IPS-11a (cell line): ENCODE results near the gene RARRES2.

Source experiments
- H3K4me3 ChIP-seq: one replicate; pipeline ENCODE4 v1.5.1; 2013; ENCODE audit warnings: low read depth, low read length, control low read depth

Gene RARRES2

GRCh38 chr7:150339409-150339809 lies 2.0 kb downstream of the RARRES2 start:
- H3K4me3 ChIP-seq: peak overlapping the region; percentile 66

GRCh38 chr7:150338166-150338829 lies 3.1 kb downstream of the RARRES2 start:
- no peak overlapping the region for H3K4me3 ChIP-seq

- H3K4me3 ChIP-seq: no peak overlapping the region
Observed at GRCh38 chr7:150337659-150338081, 3.8 kb downstream of the RARRES2 start.

GRCh38 chr7:150337179-150337578 lies 4.2 kb downstream of the RARRES2 start:
- no peak overlapping the region for H3K4me3 ChIP-seq

- no peak overlapping the region for H3K4me3 ChIP-seq
Observed at GRCh38 chr7:150336746-150337145, 4.7 kb downstream of the RARRES2 start.

- H3K4me3 ChIP-seq: no peak overlapping the region
Observed at GRCh38 chr7:150335774-150336112, 5.7 kb downstream of the RARRES2 start.

- H3K4me3 ChIP-seq: no peak overlapping the region
Observed at GRCh38 chr7:150335108-150335773, 6.2 kb downstream of the RARRES2 start.

GRCh38 chr7:150334108-150334507 lies 7.3 kb downstream of the RARRES2 start:
- no peak overlapping the region for H3K4me3 ChIP-seq

- no peak overlapping the region for H3K4me3 ChIP-seq
Observed at GRCh38 chr7:150333659-150334058, 7.8 kb downstream of the RARRES2 start.

GRCh38 chr7:150332852-150333635 lies 8.4 kb downstream of the RARRES2 start:
- H3K4me3 ChIP-seq: no peak overlapping the region

- H3K4me3 ChIP-seq: no peak overlapping the region
Observed at GRCh38 chr7:150330211-150330885, 11.1 kb downstream of the RARRES2 start.

GRCh38 chr7:150329331-150330120 lies 11.9 kb downstream of the RARRES2 start:
- H3K4me3 ChIP-seq: no peak overlapping the region

GRCh38 chr7:150327308-150327707 lies 14.1 kb downstream of the RARRES2 start:
- no peak overlapping the region for H3K4me3 ChIP-seq

- no peak overlapping the region for H3K4me3 ChIP-seq
Observed at GRCh38 chr7:150326657-150327268, 14.7 kb downstream of the RARRES2 start.

GRCh38 chr7:150325901-150326300 lies 15.5 kb downstream of the RARRES2 start:
- H3K4me3 ChIP-seq: no peak overlapping the region

GRCh38 chr7:150325110-150325611 lies 16.3 kb downstream of the RARRES2 start:
- H3K4me3 ChIP-seq: no peak overlapping the region

GRCh38 chr7:150324373-150324961 lies 17.0 kb downstream of the RARRES2 start:
- peak overlapping the region; percentile 82 for H3K4me3 ChIP-seq

- peak overlapping the region; percentile 82 for H3K4me3 ChIP-seq
Observed at GRCh38 chr7:150323682-150324372, 17.6 kb downstream of the RARRES2 start.
